H1 (cell line): Measurements from ENCODE around the gene PRSS2. TPM values are rescaled to one million over a fixed set of nuclear protein-coding genes. Genes with fewer than 3 reads are reported as not detected.

Source experiments
- EGR1 ChIP-seq: IDR thresholded peaks from 2 replicates; pipeline ENCODE4 v1.6.1; 2011; ENCODE audit warnings: low read depth, low read length, borderline replicate concordance
- ZNF274 ChIP-seq: IDR thresholded peaks from 2 replicates; pipeline ENCODE4 v1.7.0; 2012; ENCODE audit warnings: low read length, borderline replicate concordance; ENCODE audit errors: extremely low read depth
- polyA plus RNA-seq, 7 experiments: library from polyadenylated mRNA; depleted of rRNA in 3 of 7; stranded (reverse) in 5 of 7; unstranded in 2 of 7; fragments of >200 nt in 5 of 7; fragments of 200-250 nt in 2 of 7; gene quantifications; 1 replicate in 5 of 7; 2 replicates in 1 of 7; 4 replicates in 1 of 7; pipeline versions ENCODE4 v1.2.1 to v1.2.3, GENCODE V29; 2011 to 2013; ENCODE audit warnings: missing spikeins in 2 of 7, mixed read lengths in 2 of 7
- total RNA-seq: library from RNA; stranded (reverse); fragmentation: NEBNext Ultra II Directional; extraction: Animal tissue kit (Norgen Biotek cat#: 25700); gene quantifications from 2 replicates; pipeline ENCODE4 v1.2.1, GENCODE V29; 2021
- TF ChIP-seq, protein P1 (sequence below): fragments of 300-600 bp; sonication (generic); IDR thresholded peaks from 2 replicates; pipeline ENCODE4 v1.7.1; 2012; ENCODE audit warnings: low read length, moderate library complexity, mild to moderate bottlenecking, inconsistent platforms; ENCODE audit not compliant: insufficient replicate concordance
- TF ChIP-seq, protein P2 (sequence below), 3 experiments: IDR thresholded peaks; 1 replicate in 2 of 3; 2 replicates in 1 of 3; pipeline versions ENCODE4 v1.5.1 to v1.6.1; 2011; ENCODE audit warnings: low read length in 3 of 3, mild to moderate bottlenecking in 3 of 3, inconsistent platforms in 2 of 3, low read depth in 1 of 3, moderate library complexity in 1 of 3; ENCODE audit not compliant: insufficient read depth in 1 of 3; ENCODE audit errors: control extremely low read depth in 1 of 3

The PRSS2 gene
- total and polyA plus RNA-seq, 2 of the 8 experiments (the other 6 are each of a cell fraction or from before 2014, with no cell fraction given) = not detected

DNA sequence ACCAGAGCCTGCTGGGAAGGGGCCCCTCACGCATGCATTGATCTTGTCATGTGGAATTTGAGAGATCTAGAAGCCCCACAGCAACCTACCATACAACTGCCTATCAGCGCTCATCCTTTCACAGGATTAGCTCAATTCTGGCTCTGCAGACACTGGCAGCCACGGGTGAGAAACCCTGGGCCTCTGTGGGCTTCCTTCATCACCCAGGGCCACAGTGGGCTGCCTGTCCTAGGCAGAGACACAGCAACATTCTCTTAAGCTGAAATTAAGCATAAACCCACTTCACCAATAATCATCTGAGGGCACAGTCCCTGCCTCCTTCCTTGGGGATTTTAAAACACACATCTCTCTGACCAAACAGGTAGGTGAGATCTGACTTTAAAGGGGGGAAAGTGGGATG lies 3.3 kb upstream of the PRSS2 start (continued):
- TF ChIP-seq, protein P1, sequence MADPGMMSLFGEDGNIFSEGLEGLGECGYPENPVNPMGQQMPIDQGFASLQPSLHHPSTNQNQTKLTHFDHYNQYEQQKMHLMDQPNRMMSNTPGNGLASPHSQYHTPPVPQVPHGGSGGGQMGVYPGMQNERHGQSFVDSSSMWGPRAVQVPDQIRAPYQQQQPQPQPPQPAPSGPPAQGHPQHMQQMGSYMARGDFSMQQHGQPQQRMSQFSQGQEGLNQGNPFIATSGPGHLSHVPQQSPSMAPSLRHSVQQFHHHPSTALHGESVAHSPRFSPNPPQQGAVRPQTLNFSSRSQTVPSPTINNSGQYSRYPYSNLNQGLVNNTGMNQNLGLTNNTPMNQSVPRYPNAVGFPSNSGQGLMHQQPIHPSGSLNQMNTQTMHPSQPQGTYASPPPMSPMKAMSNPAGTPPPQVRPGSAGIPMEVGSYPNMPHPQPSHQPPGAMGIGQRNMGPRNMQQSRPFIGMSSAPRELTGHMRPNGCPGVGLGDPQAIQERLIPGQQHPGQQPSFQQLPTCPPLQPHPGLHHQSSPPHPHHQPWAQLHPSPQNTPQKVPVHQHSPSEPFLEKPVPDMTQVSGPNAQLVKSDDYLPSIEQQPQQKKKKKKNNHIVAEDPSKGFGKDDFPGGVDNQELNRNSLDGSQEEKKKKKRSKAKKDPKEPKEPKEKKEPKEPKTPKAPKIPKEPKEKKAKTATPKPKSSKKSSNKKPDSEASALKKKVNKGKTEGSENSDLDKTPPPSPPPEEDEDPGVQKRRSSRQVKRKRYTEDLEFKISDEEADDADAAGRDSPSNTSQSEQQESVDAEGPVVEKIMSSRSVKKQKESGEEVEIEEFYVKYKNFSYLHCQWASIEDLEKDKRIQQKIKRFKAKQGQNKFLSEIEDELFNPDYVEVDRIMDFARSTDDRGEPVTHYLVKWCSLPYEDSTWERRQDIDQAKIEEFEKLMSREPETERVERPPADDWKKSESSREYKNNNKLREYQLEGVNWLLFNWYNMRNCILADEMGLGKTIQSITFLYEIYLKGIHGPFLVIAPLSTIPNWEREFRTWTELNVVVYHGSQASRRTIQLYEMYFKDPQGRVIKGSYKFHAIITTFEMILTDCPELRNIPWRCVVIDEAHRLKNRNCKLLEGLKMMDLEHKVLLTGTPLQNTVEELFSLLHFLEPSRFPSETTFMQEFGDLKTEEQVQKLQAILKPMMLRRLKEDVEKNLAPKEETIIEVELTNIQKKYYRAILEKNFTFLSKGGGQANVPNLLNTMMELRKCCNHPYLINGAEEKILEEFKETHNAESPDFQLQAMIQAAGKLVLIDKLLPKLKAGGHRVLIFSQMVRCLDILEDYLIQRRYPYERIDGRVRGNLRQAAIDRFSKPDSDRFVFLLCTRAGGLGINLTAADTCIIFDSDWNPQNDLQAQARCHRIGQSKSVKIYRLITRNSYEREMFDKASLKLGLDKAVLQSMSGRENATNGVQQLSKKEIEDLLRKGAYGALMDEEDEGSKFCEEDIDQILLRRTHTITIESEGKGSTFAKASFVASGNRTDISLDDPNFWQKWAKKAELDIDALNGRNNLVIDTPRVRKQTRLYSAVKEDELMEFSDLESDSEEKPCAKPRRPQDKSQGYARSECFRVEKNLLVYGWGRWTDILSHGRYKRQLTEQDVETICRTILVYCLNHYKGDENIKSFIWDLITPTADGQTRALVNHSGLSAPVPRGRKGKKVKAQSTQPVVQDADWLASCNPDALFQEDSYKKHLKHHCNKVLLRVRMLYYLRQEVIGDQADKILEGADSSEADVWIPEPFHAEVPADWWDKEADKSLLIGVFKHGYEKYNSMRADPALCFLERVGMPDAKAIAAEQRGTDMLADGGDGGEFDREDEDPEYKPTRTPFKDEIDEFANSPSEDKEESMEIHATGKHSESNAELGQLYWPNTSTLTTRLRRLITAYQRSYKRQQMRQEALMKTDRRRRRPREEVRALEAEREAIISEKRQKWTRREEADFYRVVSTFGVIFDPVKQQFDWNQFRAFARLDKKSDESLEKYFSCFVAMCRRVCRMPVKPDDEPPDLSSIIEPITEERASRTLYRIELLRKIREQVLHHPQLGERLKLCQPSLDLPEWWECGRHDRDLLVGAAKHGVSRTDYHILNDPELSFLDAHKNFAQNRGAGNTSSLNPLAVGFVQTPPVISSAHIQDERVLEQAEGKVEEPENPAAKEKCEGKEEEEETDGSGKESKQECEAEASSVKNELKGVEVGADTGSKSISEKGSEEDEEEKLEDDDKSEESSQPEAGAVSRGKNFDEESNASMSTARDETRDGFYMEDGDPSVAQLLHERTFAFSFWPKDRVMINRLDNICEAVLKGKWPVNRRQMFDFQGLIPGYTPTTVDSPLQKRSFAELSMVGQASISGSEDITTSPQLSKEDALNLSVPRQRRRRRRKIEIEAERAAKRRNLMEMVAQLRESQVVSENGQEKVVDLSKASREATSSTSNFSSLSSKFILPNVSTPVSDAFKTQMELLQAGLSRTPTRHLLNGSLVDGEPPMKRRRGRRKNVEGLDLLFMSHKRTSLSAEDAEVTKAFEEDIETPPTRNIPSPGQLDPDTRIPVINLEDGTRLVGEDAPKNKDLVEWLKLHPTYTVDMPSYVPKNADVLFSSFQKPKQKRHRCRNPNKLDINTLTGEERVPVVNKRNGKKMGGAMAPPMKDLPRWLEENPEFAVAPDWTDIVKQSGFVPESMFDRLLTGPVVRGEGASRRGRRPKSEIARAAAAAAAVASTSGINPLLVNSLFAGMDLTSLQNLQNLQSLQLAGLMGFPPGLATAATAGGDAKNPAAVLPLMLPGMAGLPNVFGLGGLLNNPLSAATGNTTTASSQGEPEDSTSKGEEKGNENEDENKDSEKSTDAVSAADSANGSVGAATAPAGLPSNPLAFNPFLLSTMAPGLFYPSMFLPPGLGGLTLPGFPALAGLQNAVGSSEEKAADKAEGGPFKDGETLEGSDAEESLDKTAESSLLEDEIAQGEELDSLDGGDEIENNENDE = no peak
- TF ChIP-seq EGR1 (no peak), ZNF274 (no peak)
- TF ChIP-seq, protein P2, sequence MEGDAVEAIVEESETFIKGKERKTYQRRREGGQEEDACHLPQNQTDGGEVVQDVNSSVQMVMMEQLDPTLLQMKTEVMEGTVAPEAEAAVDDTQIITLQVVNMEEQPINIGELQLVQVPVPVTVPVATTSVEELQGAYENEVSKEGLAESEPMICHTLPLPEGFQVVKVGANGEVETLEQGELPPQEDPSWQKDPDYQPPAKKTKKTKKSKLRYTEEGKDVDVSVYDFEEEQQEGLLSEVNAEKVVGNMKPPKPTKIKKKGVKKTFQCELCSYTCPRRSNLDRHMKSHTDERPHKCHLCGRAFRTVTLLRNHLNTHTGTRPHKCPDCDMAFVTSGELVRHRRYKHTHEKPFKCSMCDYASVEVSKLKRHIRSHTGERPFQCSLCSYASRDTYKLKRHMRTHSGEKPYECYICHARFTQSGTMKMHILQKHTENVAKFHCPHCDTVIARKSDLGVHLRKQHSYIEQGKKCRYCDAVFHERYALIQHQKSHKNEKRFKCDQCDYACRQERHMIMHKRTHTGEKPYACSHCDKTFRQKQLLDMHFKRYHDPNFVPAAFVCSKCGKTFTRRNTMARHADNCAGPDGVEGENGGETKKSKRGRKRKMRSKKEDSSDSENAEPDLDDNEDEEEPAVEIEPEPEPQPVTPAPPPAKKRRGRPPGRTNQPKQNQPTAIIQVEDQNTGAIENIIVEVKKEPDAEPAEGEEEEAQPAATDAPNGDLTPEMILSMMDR (IDR thresholded peaks at IDR 0.05; ENCODE audit: control extremely low read depth in 1 of 3, insufficient read depth in 1 of 3, low read depth in 1 of 3, low read length in 3 of 3) = no peak
- TF ChIP-seq, all 59 proteins: peak for 0
